GM18526 (cell line): ENCODE data around the gene MCEMP1.
A peak's percentile ranks its signal among the peaks of the same experiment; 100 is the strongest.

ENCODE experiments used
- POLR2A ChIP-seq: IDR thresholded peaks from 3 replicates; pipeline ENCODE4 v1.6.1; 2011; ENCODE audit not compliant: insufficient read length; ENCODE audit errors: extremely low read depth

Gene MCEMP1

GRCh38 chr19:7697721-7698287 lies 20.9 kb downstream of the MCEMP1 start:
- no peak for TF ChIP-seq POLR2A

- TF ChIP-seq POLR2A, result no peak
These were observed 21.7 kb downstream of the MCEMP1 start for GRCh38 chr19:7698583-7698982.

- no peak for TF ChIP-seq POLR2A
These were observed 22.1 kb downstream of the MCEMP1 start for GRCh38 chr19:7699003-7699402.

- no peak for TF ChIP-seq POLR2A
These were observed 22.8 kb downstream of the MCEMP1 start for GRCh38 chr19:7699417-7700401.

- no peak for TF ChIP-seq POLR2A
These were observed 24.3 kb downstream of the MCEMP1 start for GRCh38 chr19:7701049-7701653.

- TF ChIP-seq POLR2A, result peak; percentile 29
These were observed 25.0 kb downstream of the MCEMP1 start, which contains the start of gene FCER2 for GRCh38 chr19:7701654-7702457. Gene FCER2 (minus strand): TSS chr19:7702131. CDS start chr19:7699760, 2,371 bp downstream.

GRCh38 chr19:7703332-7703731 lies 26.4 kb downstream of the MCEMP1 start:
- no peak for TF ChIP-seq POLR2A

GRCh38 chr19:7704280-7705060 lies 27.6 kb downstream of the MCEMP1 start:
- TF ChIP-seq POLR2A, result no peak

- TF ChIP-seq POLR2A, result no peak
These were observed 28.7 kb downstream of the MCEMP1 start for GRCh38 chr19:7705387-7706187.

GRCh38 chr19:7706188-7706954 lies 29.5 kb downstream of the MCEMP1 start:
- no peak for TF ChIP-seq POLR2A

GRCh38 chr19:7706955-7707456 lies 30.1 kb downstream of the MCEMP1 start:
- TF ChIP-seq POLR2A, result no peak

- no peak for TF ChIP-seq POLR2A
These were observed 33.1 kb downstream of the MCEMP1 start for GRCh38 chr19:7709932-7710460.
